Non-pigmented ciliary epithelial cell (primary cell): ENCODE measurements around the gene AKAP6.

ENCODE experiments used
- DNase-seq: peaks from one replicate; pipeline ENCODE4 v3.0.0-alpha.2; 2010; ENCODE audit warnings: low read depth

Gene AKAP6

GRCh38 chr14:32478050-32478449 lies 149.0 kb downstream of the AKAP6 start:
- DNase-seq = no peak

DNA sequence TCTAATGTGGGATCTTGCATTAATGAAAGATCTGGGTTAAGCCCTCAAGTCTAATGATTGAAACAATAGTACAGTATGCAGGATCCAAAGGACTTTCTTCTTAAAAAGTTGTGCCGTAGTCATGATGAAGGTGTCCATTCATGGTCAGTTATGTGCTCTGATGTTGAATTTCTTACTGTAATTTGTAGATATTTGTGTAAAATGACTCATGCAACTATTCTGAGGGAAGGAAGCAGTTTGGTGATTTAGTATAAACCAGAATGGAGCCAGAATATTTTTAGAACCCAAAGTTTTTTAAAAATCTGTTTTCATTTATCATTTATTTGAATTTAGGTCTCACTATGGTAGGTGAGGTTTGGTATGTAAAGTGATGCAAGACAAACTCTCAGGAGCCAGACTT lies 151.2 kb downstream of the AKAP6 start:
- no peak for DNase-seq

GRCh38 chr14:32481707-32482106 lies 152.6 kb downstream of the AKAP6 start:
- no peak for DNase-seq

GRCh38 chr14:32491416-32492016 lies 162.4 kb downstream of the AKAP6 start:
- no peak for DNase-seq

DNA sequence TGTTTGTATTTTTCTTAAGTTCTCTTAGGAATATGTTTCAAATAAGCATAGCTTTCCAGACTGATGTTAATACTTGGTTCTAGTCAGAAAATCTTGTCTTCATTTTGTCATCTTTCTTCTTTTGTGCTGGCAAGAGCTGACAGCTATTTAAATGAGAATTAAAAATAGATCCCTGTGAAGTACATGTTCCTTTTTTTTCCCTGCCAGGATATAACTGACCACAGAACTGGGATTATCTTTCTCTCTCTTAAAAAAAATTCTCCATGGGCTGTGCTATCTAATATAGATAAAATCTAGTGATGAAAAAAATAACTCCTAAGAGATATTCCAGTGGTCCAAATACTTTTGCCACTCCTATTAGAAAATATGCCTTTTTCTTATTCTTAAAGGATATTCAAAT lies 163.4 kb downstream of the AKAP6 start:
- DNase-seq = no peak

DNA sequence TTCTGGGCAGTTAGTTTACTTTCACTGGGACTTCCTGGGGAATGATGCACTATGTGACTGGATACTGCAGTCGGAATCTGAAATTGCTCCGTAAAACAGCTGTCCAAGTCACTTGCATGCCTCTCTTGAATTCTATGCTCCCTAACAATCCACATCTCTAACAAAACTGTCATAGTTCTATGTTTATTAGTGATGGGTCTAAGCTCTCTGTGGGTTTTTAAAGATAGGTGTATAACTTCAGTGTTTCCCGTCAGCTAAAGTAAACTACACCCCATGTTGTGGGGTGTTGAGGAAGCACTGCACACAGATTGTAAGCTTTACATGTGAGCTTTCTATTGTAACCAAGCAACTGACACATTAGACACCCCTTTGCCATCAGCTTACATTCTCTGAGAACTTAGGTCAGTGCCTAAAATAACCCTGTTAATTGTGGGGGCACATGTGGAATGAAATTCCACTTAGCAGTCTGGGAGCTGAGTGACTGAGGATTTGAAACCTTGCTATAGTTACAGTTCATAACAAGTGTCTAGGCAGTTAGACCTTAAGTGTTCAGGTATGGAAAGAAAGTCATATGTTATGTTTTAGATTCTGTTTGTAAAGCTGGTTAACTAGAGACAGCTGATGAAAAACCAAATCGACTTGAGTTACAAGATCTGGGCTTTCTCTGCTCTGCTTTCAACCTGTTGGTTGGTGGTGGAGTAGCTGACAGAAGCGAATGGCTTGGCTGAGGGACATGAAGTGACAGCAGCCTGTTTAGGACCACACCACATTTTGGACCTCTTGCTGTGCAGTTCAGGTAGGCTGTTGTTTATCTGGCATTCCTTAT lies 165.7 kb downstream of the AKAP6 start:
- DNase-seq = no peak

GRCh38 chr14:32495435-32495734 lies 166.3 kb downstream of the AKAP6 start:
- no peak for DNase-seq

- DNase-seq = no peak
Observed at GRCh38 chr14:32497248-32497647, 168.2 kb downstream of the AKAP6 start.

- DNase-seq = peak; percentile 68
Observed at GRCh38 chr14:32507029-32507984, 178.2 kb downstream of the AKAP6 start.

DNA sequence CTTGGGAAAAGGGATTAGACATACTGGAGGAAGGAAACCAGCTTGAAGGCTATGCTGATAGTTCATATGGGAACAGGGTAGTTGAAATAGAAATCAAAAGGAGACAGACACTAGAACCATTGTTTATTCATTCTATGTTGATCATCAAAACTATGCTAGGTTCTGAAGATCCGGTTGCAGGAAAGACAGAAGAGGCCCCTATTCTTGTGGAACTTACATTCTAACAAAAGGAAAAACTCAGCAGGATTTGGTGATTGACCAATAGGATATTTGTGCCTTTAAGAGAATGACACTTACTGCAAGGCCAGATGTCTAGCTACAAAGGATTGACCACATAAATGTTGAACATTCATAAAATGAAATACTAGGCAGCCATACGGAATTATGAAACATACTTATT lies 179.2 kb downstream of the AKAP6 start:
- DNase-seq = no peak

GRCh38 chr14:32509632-32510187 lies 180.6 kb downstream of the AKAP6 start:
- DNase-seq = peak; percentile 95

DNA sequence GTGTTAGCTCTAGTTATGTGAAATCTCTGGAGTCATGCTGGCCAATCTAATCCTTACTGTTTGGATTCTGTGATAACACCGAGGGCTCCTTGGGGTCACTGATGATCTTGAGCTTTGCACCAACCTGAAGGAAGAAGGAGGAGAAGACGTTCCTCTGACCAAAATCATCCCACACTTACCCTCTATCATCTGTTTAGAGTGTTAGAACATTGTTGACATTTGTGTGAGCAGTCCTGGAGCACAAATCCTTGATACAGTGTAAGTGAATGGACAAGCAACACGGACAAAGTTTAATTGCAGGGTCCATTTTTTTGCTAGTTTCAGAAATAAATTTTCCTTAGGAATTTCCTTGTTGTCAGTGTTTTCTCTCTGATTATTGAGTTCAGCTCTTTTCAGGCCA lies 181.7 kb downstream of the AKAP6 start:
- no peak for DNase-seq

DNA sequence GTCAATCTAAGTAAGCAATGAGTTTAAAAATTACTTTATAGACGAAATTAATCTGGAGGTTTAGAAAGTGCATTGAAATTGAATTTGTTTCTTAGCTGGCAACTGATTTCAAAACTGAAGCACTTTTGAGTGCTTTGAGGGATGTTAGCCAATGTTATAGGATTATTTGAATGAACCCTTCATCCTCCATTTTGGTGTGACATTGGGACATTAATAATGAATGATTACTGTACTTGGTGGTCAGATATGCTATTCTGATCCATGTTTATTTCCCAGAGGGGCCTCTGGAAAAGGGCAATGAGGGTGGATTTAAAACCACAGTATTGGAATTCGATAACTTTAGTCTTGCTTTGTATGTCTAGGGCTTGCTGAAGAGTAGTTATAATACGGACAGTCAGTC lies 183.2 kb downstream of the AKAP6 start:
- DNase-seq = no peak

DNA sequence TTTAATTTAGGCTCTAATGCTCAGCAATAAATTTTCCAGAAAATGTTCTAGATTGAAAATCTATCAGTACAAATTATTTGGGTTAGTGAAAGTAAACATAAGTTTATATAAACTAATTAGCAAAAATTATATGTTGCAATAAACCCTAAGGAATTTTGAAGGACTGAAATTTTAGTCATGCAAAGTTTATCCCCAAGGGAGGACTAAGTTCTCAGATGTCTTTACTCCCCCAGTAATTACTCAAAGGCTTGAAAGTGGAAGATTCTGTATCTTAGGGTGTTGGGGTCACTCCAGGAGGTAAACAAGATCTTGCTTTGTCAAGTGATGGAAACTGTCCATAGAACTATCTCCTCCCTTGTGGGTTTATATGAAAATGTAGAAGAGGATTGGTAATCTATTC lies 183.7 kb downstream of the AKAP6 start:
- DNase-seq = no peak

DNA sequence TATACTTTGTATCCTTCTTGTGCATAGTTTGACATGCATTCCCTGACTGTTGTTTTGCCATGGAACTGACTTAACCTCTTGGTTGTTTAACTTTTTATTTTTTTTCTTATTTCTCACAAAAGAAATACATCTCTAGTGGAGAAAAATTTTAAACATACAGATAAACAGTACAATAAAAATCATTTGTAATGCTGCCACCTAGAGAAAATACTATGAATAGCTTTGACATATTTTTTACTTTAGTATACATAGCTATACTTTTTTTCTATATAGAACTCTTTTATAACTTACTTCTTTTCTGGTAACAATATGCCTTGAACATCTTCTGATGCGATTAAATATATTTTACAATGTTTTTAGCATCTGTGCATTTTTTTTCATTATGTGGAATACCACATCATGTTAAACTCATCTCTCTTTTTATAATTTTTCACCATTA lies 184.5 kb downstream of the AKAP6 start:
- DNase-seq = no peak

DNA sequence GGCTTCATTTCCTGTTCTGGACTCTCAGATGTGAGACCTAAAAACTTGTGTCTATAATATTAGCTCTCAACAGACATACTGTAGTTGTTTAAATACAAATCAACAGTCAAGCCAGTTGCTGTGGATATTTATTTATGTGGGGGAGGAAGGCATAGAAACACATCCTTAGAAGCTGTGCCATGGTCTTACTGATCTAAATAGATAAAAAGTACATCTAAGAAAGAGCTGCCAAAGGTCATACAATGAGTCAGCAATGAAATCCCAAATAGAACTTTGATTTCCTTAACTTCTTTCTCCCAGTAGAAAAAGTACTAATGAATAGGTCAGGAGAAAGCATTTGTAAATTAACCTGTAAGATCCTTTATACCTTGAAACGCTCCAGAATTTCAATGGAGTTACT lies 185.1 kb downstream of the AKAP6 start:
- no peak for DNase-seq

- no peak for DNase-seq
Observed at GRCh38 chr14:32514681-32515080, 185.6 kb downstream of the AKAP6 start.

DNA sequence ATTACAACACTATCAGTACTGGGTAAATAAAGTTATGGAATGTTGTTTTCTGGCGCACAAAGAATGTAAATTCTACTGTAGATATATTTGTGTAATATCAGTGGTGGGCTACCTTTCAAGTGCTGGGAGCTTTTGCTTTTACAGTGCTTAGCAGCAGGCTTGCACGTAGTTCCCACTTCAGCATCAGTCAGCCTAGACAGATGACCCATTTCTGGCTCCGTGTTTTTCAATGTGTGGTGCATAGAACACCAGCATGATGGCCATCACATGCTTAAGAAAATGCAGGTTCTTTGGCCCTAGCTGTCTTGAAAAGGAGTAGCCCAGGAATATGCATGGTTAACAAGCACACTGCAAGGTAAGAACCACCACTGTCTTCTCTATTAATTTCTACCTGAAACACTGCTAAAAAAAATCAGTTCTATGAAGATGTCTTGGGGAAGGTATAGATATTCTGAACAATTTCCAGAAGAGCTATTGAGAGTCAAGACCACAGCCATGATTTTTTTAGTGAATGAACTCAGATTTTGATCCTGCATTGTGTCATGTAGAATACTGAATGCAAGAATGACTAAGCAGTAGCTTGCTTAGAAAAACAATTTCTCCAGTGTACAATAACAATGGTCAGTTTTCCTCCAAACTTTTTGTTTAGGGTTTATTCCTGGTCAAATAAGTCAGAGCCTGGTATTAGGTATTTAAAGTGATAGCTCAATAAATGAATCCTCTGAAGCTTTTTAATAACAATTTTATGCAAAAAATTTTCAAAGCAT lies 195.7 kb downstream of the AKAP6 start:
- DNase-seq = no peak

DNA sequence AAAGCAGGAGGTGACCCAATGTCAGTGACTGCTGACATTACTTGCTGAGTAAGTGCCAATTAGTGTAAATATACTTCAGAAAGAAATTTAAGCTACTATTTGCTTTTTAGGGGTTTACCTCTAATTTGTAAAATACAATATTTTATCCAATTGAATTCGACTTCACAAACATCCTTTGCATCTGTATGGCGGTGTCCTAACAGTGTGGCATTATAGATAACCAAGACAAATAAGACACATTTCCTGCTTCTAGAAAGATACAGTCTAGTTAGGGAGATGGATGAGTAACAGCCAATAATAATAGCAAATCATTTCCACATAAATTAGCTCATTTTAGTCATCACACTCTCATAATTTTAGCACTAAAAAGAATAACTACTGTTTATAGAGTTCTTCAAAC lies 196.5 kb downstream of the AKAP6 start:
- no peak for DNase-seq

DNA sequence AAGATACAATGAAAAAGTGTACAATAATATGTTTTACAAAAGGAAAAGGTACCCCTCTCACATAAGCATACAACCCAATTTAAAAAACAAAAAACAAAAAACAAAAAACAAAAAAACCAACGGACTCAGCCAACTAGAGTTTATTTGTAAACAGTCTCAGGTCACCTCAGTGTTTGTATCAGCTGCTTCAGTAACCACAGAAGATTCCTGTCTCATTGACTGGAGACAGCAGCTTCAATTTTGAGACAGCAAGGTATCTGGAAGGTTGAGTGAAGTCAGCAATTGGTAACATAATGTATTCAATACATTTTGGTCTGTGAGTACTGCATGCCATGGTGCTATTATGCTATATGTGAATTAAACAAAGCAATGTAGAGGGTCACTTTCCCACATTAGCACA lies 201.7 kb downstream of the AKAP6 start:
- no peak for DNase-seq

DNA sequence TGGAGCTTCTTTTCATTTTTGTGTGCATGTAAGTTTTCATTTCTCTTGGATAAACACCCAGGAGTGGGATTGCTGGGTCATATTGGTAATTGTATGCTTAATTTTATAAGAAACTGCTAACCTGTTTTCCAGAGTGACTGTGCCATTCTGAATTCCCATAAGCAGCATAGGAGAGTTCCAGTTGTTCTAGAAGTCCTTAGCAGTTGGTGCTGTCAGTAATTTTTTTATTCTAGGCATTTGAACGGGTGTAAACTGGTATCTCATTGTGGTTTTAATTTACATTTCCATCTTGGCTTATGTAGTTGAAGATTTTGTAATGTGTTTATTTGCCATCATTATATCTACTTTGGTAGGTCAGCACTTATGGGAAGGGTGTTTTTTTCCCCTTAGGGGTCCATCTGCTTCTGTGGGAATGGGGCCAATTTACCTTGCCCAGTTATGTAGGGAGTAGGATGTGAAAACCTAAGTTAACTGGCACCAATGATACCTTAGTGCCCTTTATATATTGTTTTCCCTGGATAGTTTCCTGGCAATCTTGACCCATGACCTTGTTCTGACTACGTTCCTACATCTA lies 202.9 kb downstream of the AKAP6 start:
- DNase-seq = no peak
